Astrocyte (in vitro differentiated cells and primary cell): ENCODE data around the gene TUBA4B.

Source experiments
- EZH2 ChIP-seq: IDR thresholded peaks from 2 replicates; pipeline ENCODE4 v1.6.1; 2012; ENCODE audit warnings: mild to moderate bottlenecking, low read length, inconsistent platforms; ENCODE audit not compliant: insufficient read depth
- TF ChIP-seq, protein P1 (sequence below): IDR thresholded peaks from 2 replicates; pipeline ENCODE4 v1.5.1; 2011; ENCODE audit warnings: low read depth, mild to moderate bottlenecking, inconsistent platforms, low read length, moderate library complexity; ENCODE audit not compliant: insufficient read depth

DNA sequence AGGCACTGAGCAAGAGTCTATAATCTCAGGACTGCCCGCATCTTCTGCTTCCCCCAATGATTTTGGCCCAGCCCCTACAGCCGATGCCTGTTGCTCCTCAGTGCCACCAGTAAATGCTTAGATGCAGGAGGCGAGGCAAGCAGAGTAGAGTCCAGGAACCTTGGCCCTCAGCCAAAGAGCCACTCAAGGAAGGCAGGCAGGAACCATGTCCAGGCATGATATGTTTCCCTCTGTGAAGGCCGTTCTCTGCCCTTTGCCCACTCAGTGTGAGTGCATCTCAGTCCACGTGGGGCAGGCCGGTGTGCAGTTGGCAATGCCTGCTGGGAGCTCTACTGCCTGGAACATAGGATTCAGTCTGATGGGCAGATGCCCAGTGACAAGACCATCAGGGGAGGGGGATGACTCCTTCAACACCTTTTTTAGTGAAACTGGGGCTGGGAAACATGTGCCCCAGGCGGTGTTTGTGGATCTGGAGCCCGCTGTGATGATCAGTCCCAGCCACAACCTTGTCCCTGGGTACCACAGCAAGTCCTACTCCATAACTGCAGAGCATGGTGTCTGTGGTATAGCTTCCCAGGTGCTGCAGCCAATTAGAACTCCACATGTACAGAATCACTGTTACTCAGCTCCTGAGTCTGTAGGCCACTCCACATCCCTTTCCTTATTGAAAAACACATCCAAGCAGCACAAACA is 16.5 kb downstream of the TUBA4B start:
- no peak for TF ChIP-seq EZH2
- TF ChIP-seq, protein P1, sequence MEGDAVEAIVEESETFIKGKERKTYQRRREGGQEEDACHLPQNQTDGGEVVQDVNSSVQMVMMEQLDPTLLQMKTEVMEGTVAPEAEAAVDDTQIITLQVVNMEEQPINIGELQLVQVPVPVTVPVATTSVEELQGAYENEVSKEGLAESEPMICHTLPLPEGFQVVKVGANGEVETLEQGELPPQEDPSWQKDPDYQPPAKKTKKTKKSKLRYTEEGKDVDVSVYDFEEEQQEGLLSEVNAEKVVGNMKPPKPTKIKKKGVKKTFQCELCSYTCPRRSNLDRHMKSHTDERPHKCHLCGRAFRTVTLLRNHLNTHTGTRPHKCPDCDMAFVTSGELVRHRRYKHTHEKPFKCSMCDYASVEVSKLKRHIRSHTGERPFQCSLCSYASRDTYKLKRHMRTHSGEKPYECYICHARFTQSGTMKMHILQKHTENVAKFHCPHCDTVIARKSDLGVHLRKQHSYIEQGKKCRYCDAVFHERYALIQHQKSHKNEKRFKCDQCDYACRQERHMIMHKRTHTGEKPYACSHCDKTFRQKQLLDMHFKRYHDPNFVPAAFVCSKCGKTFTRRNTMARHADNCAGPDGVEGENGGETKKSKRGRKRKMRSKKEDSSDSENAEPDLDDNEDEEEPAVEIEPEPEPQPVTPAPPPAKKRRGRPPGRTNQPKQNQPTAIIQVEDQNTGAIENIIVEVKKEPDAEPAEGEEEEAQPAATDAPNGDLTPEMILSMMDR = no peak
